ENCODE data around the gene PDZK1IP1. TPM values are rescaled to one million over a fixed set of nuclear protein-coding genes. Genes with fewer than 3 reads are reported as not detected.

The PDZK1IP1 gene
- total RNA-seq, 1 experiment from 2014 or later: not detected

GRCh38 chr1:47211796-47212269, 22.0 kb upstream of the PDZK1IP1 start:
- TF ChIP-seq POLR2A (IDR thresholded peaks at IDR 0.05; ENCODE audit: borderline replicate concordance, extremely low read depth, insufficient read depth, insufficient read length) (no peak), MAX (IDR thresholded peaks at IDR 0.05) (no peak), JUND (IDR thresholded peaks at IDR 0.05) (no peak), SRF (IDR thresholded peaks at IDR 0.05; ENCODE audit: low read depth) (no peak), REST (IDR thresholded peaks at IDR 0.05; ENCODE audit: low read depth) (no peak), CTCF (IDR thresholded peaks at IDR 0.05 in 2 of 3, conservative IDR thresholded peaks at IDR 0.05 in 1 of 3; ENCODE audit: borderline replicate concordance in 1 of 3, insufficient read depth in 1 of 3, low read depth in 2 of 3, low read length in 2 of 3) (no peak), EZH2 (IDR thresholded peaks at IDR 0.05) (no peak), TCF7L2 (IDR thresholded peaks at IDR 0.05; ENCODE audit: borderline replicate concordance, extremely low read depth, insufficient read depth, insufficient read length) (no peak), SP1 (IDR thresholded peaks at IDR 0.05; ENCODE audit: low read depth) (no peak), CEBPB (IDR thresholded peaks at IDR 0.05; ENCODE audit: low read depth) (no peak)
- Histone ChIP-seq H3K9me3 (ENCODE audit: control insufficient read depth in 1 of 2, insufficient read depth in 1 of 2, low read depth in 1 of 2, low read length in 2 of 2) (no peaks in the 10 kb centered on the region), H4K20me1 (ENCODE audit: insufficient read depth) (no peaks in the 10 kb centered on the region), H3K27ac (ENCODE audit: low read depth, low read length) (no peak overlapping the region), H3K4me2 (ENCODE audit: low read length) (no peak overlapping the region), H3K9me2 (ENCODE audit: insufficient read depth) (no peaks in the 10 kb centered on the region), H3K4me1 (ENCODE audit: control insufficient read depth in 1 of 2, insufficient read depth in 2 of 2, low read length in 2 of 2) (no peaks in the 10 kb centered on the region), H3K36me3 (ENCODE audit: control insufficient read depth in 1 of 2, insufficient read depth in 2 of 2, low read length in 2 of 2) (no peaks in the 10 kb centered on the region), H3K79me2 (ENCODE audit: insufficient read depth, low read length) (no peaks in the 10 kb centered on the region), H2AFZ (ENCODE audit: low read depth, low read length, poor library complexity, severe bottlenecking) (no peak overlapping the region), H3K9ac (ENCODE audit: low read length) (no peak overlapping the region), H3K27me3 (ENCODE audit: insufficient read depth, low read length) (no peaks in the 10 kb centered on the region), H3K4me3 (replicated peaks in 1 of 2; ENCODE audit: low read depth in 1 of 2, low read length in 2 of 2) (no peak overlapping the region)
- no peak for DNase-seq (ENCODE audit: low read depth, low spot score)
- ChIA-PET POLR2A (no interaction called here), CTCF (no interaction called here), RAD21 (ENCODE audit: low non-redundant PET in 1 of 2, low total read pairs in 2 of 2, uncharacterized antibody in 2 of 2, unreplicated experiment in 2 of 2) (no interaction called here)
- BruUV-seq (replicated peaks): no TSS peak
- intact Hi-C loops (cut with micrococcal nuclease): no loop called here
- ATAC-seq: no peak

Measured in HCT116 (cell line).